LNCaP clone FGC (cell line): ENCODE results near the gene CXCL3.

ENCODE experiments used
- DNase-seq: peaks from one replicate; pipeline ENCODE4 v3.0.0-alpha.2; 2011; ENCODE audit warnings: low read depth
- H3K4me3 ChIP-seq: 2 replicates; pipeline ENCODE4 v1.5.1; 2011; ENCODE audit warnings: mild to moderate bottlenecking, low read depth, low read length, control low read depth
- CTCF ChIP-seq: IDR thresholded peaks from 2 replicates; pipeline ENCODE4 v1.5.1; 2012; ENCODE audit warnings: mild to moderate bottlenecking; ENCODE audit not compliant: control insufficient read depth, insufficient read depth; ENCODE audit errors: extremely low read depth

Gene CXCL3

GRCh38 chr4:74061430-74061829, 22.9 kb upstream of the CXCL3 start:
- no peak for TF ChIP-seq CTCF
- H3K4me3 ChIP-seq: no peak overlapping the region
- no peak for DNase-seq

- TF ChIP-seq CTCF: no peak
- no peak overlapping the region for H3K4me3 ChIP-seq
- DNase-seq: no peak
Measured at GRCh38 chr4:74059161-74059829, 20.8 kb upstream of the CXCL3 start.

- no peak for DNase-seq
- TF ChIP-seq CTCF: no peak
- no peak overlapping the region for H3K4me3 ChIP-seq
Measured at GRCh38 chr4:74058048-74058651, 19.7 kb upstream of the CXCL3 start.

- no peak for DNase-seq
- no peak overlapping the region for H3K4me3 ChIP-seq
- TF ChIP-seq CTCF: no peak
Measured at GRCh38 chr4:74057588-74057987, 19.1 kb upstream of the CXCL3 start.

- no peak overlapping the region for H3K4me3 ChIP-seq
- no peak for TF ChIP-seq CTCF
- DNase-seq: no peak
Measured at GRCh38 chr4:74056858-74057562, 18.5 kb upstream of the CXCL3 start.

GRCh38 chr4:74056114-74056857, 17.8 kb upstream of the CXCL3 start:
- no peak overlapping the region for H3K4me3 ChIP-seq
- DNase-seq: no peak
- no peak for TF ChIP-seq CTCF
